Mononuclear cell (primary cell): ENCODE data around the gene SLC35F1. TPM values are rescaled to one million over a fixed set of nuclear protein-coding genes. Genes with fewer than 3 reads are reported as not detected.

ENCODE experiments used
- H3K27me3 ChIP-seq: 2 replicates; pipeline ENCODE4 v1.6.0; 2011; ENCODE audit warnings: low read length, control low read depth; ENCODE audit not compliant: insufficient read depth
- H3K4me1 ChIP-seq: 2 replicates; pipeline ENCODE4 v1.5.1; 2011; ENCODE audit warnings: mild to moderate bottlenecking, low read length, control low read depth; ENCODE audit not compliant: insufficient read depth
- H3K4me3 ChIP-seq: 2 replicates; pipeline ENCODE4 v1.5.1; 2011; ENCODE audit warnings: mild to moderate bottlenecking, low read length, moderate library complexity
- H3K9me3 ChIP-seq: 2 replicates; pipeline ENCODE4 v1.5.1; 2011; ENCODE audit warnings: low read depth, mild to moderate bottlenecking, control low read depth, low read length
- total RNA-seq: library from RNA; depleted of rRNA; stranded (reverse); fragments of >200 nt; gene quantifications from one replicate; pipeline ENCODE4 v1.2.3, GENCODE V29; 2012

The SLC35F1 gene
- total RNA-seq, 1 donor: not detected

- Histone ChIP-seq H3K4me3 (no peak overlapping the region), H3K27me3 (no peaks in the 10 kb centered on the region), H3K9me3 (no peaks in the 10 kb centered on the region), H3K4me1 (no peaks in the 10 kb centered on the region)
Observed at GRCh38 chr6:118161343-118161742, 254.3 kb downstream of the SLC35F1 start.

- H3K4me3 ChIP-seq: no peak overlapping the region
- H3K4me1 ChIP-seq: no peaks in the 10 kb centered on the region
- no peaks in the 10 kb centered on the region for H3K9me3 ChIP-seq
- no peaks in the 10 kb centered on the region for H3K27me3 ChIP-seq
Observed at GRCh38 chr6:118163542-118163941, 256.5 kb downstream of the SLC35F1 start.

GRCh38 chr6:118165500-118165899 lies 258.4 kb downstream of the SLC35F1 start:
- Histone ChIP-seq H3K4me3 (no peak overlapping the region), H3K27me3 (no peaks in the 10 kb centered on the region), H3K4me1 (no peaks in the 10 kb centered on the region), H3K9me3 (no peaks in the 10 kb centered on the region)

GRCh38 chr6:118168421-118168820 lies 261.4 kb downstream of the SLC35F1 start:
- no peaks in the 10 kb centered on the region for H3K4me1 ChIP-seq
- H3K4me3 ChIP-seq: no peak overlapping the region
- H3K9me3 ChIP-seq: no peaks in the 10 kb centered on the region

DNA sequence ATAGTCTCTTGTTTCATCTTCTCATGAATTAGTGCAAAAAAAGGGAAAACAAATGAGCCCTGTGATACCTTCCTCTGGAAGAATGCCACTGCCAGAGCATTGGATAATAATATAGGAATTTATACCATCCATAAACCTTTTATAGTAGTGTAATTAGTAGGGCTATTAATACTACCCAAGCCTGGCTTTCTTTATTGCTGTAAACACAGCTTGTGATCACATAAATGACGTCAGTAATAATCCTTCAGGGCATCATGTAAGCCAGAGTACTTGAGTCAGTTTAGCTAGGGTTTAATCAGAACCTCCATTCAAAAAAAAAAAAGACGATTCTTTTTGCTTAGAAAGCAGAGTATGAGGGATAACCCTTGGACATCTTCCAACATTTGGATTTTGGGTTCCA lies 264.8 kb downstream of the SLC35F1 start:
- H3K4me1 ChIP-seq: no peaks in the 10 kb centered on the region
- peaks cover 8% of the 10 kb centered on the region for H3K9me3 ChIP-seq
- no peak overlapping the region for H3K4me3 ChIP-seq
- H3K27me3 ChIP-seq: no peaks in the 10 kb centered on the region

More at GRCh38 chr6:118168421-118168820, 261.4 kb downstream of the SLC35F1 start:
- H3K27me3 ChIP-seq: no peaks in the 10 kb centered on the region

DNA sequence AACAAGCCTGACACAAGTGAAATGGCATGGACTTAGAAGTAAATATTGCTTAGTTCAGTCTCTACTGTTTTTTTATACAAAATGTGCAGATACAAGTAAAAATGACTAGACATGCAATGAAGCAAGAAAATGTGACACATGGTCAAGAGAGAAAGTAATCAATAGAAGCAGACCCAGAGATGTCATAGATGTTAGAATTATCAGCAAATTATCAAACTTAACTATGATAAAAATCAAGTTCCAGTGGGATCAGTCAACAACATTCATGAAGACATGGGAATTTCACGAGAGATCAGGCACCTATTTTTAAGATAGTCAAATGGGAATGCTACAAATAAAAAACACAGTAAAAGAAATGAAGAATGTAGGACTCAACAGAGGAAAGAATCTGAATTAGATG lies 267.0 kb downstream of the SLC35F1 start:
- no peaks in the 10 kb centered on the region for H3K4me1 ChIP-seq
- no peak overlapping the region for H3K4me3 ChIP-seq
- no peaks in the 10 kb centered on the region for H3K27me3 ChIP-seq
- H3K9me3 ChIP-seq: peaks cover 8% of the 10 kb centered on the region

- Histone ChIP-seq H3K4me3 (no peak overlapping the region), H3K4me1 (no peaks in the 10 kb centered on the region), H3K9me3 (peaks cover 8% of the 10 kb centered on the region), H3K27me3 (no peaks in the 10 kb centered on the region)
Observed at GRCh38 chr6:118177720-118178119, 270.7 kb downstream of the SLC35F1 start.

GRCh38 chr6:118179048-118179447 lies 272.0 kb downstream of the SLC35F1 start:
- H3K4me1 ChIP-seq: no peaks in the 10 kb centered on the region
- H3K9me3 ChIP-seq: peaks cover 5% of the 10 kb centered on the region
- no peak overlapping the region for H3K4me3 ChIP-seq
- H3K27me3 ChIP-seq: no peaks in the 10 kb centered on the region

- no peaks in the 10 kb centered on the region for H3K4me1 ChIP-seq
- H3K27me3 ChIP-seq: no peaks in the 10 kb centered on the region
- no peaks in the 10 kb centered on the region for H3K9me3 ChIP-seq
- no peak overlapping the region for H3K4me3 ChIP-seq
Observed at GRCh38 chr6:118186672-118187567, 279.9 kb downstream of the SLC35F1 start.

DNA sequence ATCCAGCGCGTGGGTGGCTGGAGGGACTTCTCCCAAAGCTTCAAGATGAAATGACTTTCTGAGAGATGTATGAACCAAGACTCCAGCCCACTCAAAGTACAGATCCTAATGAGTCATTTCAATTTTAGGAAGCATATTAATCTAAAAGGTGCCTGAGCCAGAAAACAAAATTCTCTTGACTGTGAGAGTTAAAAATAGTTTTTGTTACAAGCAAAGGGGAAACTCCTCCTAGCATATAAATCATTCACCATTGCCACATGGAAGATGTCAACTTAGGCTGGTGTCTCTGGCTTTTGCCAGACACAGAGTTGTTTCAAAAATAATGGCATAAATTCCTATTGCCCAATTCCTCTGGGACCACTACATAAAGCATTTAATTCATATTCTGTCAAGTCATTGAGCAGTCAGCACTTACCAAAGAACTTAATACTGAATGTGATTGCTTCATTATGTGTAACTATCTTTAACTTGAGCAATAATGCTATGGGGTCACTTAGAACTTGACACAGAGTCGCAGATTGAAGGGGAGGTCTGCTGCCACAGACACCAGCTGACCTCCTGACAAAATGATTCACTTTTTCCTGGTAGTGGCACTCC lies 280.6 kb downstream of the SLC35F1 start:
- Histone ChIP-seq H3K9me3 (no peaks in the 10 kb centered on the region), H3K4me3 (no peak overlapping the region), H3K4me1 (no peaks in the 10 kb centered on the region), H3K27me3 (no peaks in the 10 kb centered on the region)

DNA sequence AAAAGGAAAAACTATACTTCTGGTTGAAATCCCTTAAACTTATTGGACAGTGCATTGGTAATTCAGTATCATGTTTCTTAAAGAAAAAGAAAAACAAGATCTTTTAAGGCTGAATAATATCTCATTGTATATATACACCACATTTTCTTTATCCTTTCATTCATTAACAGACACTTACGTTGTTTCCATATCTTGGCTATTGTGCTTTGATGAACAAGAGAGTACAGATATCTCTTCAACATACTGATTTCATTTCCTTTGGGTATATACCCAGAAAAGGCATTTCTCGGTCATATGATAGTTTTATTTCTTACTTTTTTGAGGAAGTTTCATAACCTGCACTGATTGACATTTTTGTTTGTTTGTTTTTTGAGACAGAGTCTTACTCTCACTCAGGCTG lies 281.5 kb downstream of the SLC35F1 start:
- no peaks in the 10 kb centered on the region for H3K4me1 ChIP-seq
- no peaks in the 10 kb centered on the region for H3K27me3 ChIP-seq
- no peaks in the 10 kb centered on the region for H3K9me3 ChIP-seq
- no peak overlapping the region for H3K4me3 ChIP-seq

- no peak overlapping the region for H3K4me3 ChIP-seq
- no peaks in the 10 kb centered on the region for H3K9me3 ChIP-seq
- H3K4me1 ChIP-seq: no peaks in the 10 kb centered on the region
- H3K27me3 ChIP-seq: no peaks in the 10 kb centered on the region
Observed at GRCh38 chr6:118197539-118197938, 290.5 kb downstream of the SLC35F1 start.

- Histone ChIP-seq H3K4me3 (no peak overlapping the region), H3K4me1 (no peaks in the 10 kb centered on the region), H3K9me3 (no peaks in the 10 kb centered on the region)
Observed at GRCh38 chr6:118198746-118199145, 291.7 kb downstream of the SLC35F1 start.

DNA sequence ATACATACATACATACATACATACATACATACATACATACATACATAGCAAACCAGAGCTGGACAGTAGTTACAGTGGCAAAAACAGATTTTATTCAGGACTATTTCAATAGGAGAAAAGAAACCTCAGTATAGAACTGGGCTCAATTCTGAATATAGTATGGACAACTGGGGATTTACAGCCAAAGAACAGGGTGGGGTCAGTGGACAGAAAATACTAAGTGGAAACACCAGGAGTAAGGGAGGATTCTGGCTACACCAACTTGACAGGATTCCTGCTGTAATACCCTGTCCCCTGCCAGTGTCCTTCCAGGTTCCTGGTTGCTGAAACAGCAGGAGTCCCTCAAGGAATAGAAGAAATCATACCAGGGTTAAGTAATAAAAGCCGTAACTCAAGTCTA lies 293.1 kb downstream of the SLC35F1 start:
- H3K4me3 ChIP-seq: no peak overlapping the region
- no peaks in the 10 kb centered on the region for H3K9me3 ChIP-seq

More at GRCh38 chr6:118198746-118199145, 291.7 kb downstream of the SLC35F1 start:
- H3K27me3 ChIP-seq: no peaks in the 10 kb centered on the region

GRCh38 chr6:118202517-118202916 lies 295.5 kb downstream of the SLC35F1 start:
- H3K4me3 ChIP-seq: no peak overlapping the region
- no peaks in the 10 kb centered on the region for H3K9me3 ChIP-seq
- no peaks in the 10 kb centered on the region for H3K27me3 ChIP-seq
- no peaks in the 10 kb centered on the region for H3K4me1 ChIP-seq

More for the DNA sequence above, 293.1 kb downstream of the SLC35F1 start:
- Histone ChIP-seq H3K27me3 (no peaks in the 10 kb centered on the region), H3K4me1 (no peaks in the 10 kb centered on the region)
